ENCODE measurements around the gene KCNQ4.

KCNQ4 gene

DNA sequence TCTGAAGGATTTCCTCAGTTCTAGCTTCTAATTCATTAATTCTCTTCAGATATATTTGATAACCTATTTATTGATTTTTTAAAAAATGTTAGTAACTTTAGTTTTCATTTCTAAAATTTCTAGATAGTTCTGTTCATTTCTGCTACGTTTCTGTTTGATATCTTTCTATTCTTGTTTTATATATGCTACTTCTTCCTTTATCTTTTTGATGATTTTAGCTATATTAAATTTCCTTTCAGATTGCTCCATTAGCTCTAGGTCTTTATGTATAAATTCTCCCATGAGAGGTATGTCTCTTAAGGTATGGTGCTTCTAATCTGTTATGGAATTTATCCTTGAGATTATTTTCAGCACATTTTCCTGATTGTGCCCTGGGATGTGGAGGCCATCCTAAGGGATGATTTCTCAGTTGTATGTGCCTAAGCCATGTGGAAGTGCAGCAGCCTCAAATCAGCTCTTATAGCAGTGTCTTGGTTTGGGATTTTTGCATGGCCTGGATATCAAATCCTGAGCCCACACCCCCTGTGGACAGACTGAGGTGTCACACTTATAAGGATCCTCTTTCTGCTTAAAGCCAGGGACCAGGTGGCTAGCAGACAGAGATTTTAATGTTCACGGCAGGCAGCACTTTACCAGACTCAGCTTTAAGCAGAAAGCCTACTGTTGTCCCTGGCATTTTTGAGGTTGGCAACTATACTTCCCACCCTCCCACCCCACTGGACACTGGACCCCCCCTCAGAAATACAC, 6.2 kb upstream of the KCNQ4 start:
- no peak for DNase-seq (ENCODE audit: low spot score)

DNA sequence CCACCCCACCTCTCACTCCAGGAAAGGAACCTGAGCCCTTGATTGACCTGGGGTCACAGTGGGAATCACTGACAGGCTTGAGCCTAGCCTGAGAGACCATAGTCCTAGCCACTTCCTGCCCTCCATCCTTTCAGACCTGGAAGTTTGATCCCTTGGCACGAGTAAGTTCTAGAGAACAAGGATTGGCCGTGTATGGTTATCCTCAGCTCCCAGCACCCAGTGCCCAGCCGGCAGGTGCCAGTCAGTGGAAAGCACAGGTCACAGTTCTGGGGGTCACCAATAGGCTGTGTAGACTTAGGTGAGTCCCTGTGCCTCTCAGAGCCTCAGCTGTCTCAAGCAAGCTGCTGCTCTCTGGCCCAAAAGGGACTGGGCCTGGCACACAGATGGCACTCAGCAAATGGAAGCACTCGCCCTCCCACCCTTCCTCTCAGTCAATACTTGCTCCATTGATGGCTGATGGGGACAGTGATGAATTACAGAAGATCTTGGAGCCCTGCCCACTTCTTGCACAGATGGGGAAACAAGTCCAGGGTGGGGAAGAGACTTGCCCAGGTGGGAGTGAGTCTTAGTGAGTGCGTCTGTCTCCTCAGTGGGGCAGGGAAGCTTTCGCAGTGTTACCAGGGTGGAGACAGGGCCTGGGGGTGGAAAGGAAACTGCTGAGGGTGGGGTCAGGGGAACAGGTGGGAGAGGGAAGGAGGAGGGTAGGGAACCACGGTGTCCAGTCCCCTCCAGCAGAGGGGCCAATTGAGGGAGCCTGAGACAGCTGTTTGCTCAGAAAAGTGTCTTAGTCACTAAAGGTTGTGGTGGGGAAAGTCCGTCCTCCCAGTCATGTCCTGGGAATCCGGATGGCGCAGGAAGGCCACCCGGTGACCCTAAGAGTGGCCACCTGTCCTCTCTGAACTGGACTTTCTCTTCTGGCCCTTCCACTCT, 2.6 kb upstream of the KCNQ4 start:
- no peak for DNase-seq (ENCODE audit: low spot score)

GRCh38 chr1:40781608-40781971, 2.0 kb upstream of the KCNQ4 start:
- no peak for DNase-seq (ENCODE audit: low spot score)

GRCh38 chr1:40782371-40782956, 1.1 kb upstream of the KCNQ4 start:
- no peak for DNase-seq (ENCODE audit: low spot score)

DNA sequence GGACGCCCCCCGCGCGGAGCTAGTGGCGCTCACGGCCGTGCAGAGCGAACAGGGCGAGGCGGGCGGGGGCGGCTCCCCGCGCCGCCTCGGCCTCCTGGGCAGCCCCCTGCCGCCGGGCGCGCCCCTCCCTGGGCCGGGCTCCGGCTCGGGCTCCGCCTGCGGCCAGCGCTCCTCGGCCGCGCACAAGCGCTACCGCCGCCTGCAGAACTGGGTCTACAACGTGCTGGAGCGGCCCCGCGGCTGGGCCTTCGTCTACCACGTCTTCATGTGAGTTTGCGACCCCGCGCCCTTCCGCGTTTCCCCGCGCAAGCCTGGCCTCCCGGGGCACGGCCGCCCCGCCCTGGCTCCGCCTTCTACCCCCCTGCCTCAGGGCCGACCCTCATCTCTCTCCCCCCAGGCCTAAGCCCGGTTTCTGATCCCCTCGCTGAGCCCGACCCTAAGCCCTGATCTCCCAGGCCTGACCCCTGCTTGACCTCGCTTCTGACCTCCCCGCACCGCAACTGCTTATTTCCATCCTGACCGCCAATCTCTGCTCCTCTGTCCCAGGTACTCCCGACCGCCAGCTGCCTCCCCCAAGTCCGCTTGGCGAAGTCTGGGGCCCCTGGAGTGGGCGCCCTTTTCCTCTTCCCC, 669 bp downstream of the KCNQ4 start:
- no peak for DNase-seq (ENCODE audit: low spot score)

DNA sequence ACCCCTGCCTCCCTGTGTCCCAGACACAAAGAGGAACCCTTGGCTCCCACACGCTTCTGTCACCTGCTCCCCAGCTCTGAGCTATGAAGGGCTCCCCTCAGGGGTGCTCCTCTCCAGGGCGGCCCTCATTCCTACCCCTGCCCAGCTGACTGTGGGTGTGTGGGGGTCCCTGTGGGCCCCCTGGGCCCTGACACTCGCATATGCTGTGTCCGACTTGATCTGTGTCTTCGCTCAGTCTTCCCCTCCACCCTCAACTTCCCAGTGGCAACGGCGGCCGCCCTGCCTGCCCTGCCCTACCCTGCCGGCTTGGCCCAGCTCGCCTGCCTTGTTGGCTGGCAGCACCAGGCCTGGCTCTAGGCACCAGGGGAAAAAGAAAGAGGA, 1.2 kb downstream of the KCNQ4 start:
- no peak for DNase-seq (ENCODE audit: low spot score)

- peak; percentile 45 for DNase-seq (ENCODE audit: low spot score)
These were observed 1.9 kb downstream of the KCNQ4 start for GRCh38 chr1:40785446-40785845.

GRCh38 chr1:40786171-40786994, 2.8 kb downstream of the KCNQ4 start:
- no peak for DNase-seq (ENCODE audit: low spot score)

DNA sequence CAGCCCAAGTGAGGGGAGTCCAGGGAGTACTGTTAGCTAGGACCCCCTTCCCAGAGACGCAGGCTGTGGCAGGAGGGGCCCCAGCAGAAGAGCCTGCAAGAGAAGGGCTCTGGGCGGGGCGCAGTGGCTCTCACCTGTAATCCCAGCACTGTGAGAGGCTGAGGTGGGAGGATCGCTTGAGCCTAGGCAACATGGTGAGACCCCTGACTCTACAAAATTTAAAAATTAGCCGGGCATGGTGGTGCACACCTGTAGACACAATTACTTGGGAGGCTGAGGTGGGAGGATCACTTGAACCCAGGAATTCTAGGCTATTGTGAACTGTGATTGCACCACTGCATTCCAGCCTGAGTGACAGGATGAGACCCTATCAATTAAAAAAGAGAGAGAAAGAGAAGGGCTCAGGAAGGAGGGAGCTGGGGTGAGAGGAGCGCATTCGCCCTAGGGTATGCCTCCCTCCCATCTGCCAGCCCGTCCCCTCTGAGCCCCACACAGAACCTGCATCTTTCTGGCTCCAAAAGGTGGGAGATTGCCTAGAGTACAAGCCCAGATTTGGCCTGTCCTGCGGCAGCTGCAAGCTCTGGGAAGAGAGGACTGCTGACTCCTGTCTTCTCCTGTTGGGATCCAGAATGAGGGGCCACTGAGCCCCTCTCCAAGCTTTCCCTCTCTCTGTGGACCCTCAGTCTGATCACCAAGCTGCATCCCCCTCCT, 3.6 kb downstream of the KCNQ4 start:
- DNase-seq (ENCODE audit: low spot score) = no peak

DNA sequence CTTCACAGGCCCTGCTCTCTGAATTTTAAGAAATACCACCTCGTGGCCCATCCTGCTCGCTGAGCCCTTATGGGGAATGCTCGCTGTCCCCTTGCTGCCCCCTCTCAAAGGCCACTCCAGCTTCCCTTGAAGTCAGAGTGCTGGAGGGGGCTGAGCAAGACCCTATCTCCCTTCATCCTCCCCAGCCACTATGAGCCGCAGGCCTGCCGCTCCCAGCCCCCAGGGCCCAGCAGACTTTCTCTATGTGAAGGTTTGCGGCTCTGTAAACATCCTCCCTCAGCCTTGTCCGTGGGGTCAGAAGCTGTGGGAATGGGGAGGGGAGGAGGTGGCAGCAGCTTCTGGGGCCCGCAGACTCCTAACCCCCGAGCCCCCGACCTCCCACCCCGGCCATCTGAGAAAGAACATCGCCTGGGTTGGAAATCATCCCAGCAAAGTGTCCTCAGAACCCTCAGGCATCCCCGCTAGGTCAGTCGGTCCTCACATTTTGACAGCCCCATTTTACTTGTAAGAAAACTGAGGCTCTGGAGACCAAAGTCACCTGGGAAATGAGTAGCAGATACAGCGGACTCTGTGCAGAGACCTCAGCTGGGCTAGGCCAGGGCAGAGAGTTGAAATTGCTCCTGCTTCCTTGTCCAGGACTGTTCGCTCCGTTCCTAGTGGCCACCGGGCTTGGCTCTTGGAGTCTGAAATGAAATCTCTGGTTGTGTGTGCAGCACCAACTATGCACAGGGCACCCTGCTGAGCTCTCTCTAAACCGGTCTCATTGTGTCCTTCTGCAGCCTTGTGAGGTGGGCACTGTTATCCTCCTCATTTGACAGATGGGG, 4.4 kb downstream of the KCNQ4 start:
- no peak for DNase-seq (ENCODE audit: low spot score)

DNA sequence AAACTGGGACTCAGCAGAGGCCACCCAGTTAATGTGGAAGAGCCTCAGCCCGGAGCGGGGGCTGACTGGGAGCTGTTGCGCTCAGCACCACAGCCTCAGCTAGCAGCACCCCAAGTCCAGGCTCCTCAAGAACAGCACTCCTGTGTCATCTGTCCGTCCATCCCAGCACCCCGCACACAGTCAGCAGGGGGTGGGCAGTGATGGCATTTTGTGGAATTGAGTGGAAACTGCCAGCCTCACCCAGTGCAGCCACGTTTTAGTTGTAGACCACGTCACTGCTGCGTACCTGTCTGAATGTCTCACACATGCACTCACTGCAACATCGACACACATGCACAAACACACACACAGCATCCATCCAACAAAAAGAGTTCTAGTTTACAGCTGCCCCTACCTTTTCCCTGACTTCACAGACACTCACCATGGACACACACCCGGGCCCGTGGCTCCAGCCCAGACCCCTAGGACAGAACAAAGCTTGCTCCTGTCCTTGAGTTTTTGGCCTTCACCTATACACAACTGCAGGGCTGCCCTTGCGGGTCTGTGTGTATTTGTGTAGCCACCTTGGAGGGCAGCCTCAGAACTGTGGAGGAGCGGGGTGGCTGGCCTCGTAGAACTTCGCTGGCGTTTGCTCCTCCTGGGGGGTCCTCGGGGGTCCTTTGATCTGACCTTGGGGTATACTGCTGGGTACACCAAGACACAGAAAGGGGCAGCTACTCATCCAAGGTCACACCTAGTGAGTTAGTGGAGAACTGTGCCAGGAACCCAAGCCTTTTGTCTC, 5.2 kb downstream of the KCNQ4 start:
- no peak for DNase-seq (ENCODE audit: low spot score)

DNA sequence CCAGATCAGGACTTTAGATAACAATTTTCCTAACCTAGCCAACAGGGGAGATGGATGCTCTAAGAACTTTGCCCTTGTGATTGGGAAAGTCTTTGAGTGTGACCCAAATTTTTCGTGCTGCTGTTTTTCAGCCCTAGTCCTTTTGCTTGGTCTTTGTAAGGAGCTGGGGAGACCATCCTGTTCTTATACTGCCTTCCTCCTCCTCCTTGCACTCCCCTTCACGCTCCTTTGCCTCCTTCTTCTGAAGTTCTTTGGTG, 5.7 kb downstream of the KCNQ4 start:
- no peak for DNase-seq (ENCODE audit: low spot score)

- DNase-seq (ENCODE audit: low spot score) = no peak
These were observed 6.3 kb downstream of the KCNQ4 start for GRCh38 chr1:40789661-40790430.

DNA sequence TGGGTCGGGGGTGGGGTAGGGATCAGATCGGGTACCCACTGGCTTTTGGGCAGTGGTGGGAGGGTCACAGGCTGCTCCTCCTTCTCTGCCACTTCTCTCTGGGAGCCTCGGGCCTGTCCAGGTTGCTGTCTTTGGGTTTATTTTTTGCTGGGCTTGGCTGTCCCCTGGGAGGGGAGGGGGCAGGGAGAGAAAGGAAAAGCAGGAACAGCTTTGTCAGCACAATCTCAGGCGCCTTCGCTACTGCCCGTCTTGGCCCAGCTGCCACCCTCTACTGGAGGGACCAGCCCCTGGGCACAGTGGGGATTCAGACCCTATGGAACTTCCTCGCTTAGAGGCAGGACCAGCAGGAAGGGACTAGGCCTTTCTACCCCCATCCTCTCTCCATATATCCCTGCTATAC, 8.4 kb downstream of the KCNQ4 start:
- no peak for DNase-seq (ENCODE audit: low spot score)

DNA sequence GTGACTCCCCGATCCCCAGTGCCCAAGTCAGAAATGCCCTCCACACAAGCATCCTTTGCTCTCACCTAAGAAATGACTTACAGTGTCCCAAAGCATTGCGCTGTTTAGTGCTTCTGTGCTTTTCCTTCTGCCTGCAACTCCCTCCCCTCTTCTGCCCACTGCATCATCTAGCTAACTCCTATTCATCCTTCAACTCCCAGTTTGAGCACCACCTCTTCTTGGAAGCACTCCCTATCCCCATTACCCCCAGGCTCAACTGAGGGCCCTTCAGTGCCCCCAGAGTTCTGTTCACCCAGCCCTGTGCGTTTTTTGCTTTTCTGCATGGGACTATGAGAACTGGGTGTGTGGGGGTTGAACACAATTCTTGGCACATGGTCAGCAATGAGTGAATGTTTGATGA, 10.0 kb downstream of the KCNQ4 start:
- no peak for DNase-seq (ENCODE audit: low spot score)

GRCh38 chr1:40794048-40794447, 10.5 kb downstream of the KCNQ4 start:
- no peak for DNase-seq (ENCODE audit: low spot score)

DNA sequence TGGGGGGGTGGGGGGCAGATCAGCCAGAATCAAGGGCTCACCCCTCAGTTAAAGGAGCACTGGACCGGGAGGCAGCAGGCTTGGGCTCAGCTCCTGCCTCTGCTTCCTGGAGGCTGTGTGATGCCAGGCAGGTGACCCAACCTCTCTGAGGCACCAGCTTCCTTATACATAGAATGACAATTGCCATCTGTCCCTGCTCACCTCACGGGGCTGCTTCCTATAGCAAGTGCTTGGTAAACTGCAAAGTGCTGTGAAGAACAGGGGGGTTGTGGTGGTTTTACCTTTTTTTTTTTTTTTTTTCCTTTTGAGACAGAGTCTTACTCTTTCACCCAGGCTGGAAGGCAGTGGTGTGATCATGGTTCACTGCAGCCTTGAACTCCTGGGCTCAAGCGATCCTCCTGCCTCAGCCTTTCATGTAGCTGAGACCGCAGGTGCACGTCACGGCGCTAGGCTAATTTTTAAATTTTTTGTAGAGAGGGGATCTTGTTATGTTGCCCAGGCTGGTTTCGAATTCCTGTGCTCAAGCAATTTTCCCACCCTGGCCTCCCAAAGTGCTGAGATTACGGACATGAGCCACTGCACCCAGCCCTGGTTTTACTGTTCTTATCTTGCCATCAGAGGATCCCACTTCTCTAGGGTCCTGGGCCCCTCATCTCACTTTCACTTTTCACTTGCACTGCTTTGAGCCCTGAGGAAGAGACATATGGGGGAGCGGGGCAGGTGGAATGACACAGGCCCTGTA, 11.6 kb downstream of the KCNQ4 start:
- DNase-seq (ENCODE audit: low spot score) = no peak
